ENCODE measurements around the gene GDPD5. TPM values are rescaled to one million over a fixed set of nuclear protein-coding genes. Genes with fewer than 3 reads are reported as not detected.
A peak's percentile ranks its signal among the peaks of the same experiment; 100 is the strongest.

GDPD5 gene, protein sequence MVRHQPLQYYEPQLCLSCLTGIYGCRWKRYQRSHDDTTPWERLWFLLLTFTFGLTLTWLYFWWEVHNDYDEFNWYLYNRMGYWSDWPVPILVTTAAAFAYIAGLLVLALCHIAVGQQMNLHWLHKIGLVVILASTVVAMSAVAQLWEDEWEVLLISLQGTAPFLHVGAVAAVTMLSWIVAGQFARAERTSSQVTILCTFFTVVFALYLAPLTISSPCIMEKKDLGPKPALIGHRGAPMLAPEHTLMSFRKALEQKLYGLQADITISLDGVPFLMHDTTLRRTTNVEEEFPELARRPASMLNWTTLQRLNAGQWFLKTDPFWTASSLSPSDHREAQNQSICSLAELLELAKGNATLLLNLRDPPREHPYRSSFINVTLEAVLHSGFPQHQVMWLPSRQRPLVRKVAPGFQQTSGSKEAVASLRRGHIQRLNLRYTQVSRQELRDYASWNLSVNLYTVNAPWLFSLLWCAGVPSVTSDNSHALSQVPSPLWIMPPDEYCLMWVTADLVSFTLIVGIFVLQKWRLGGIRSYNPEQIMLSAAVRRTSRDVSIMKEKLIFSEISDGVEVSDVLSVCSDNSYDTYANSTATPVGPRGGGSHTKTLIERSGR
- polyA plus RNA-seq (ENCODE audit: insufficient read length), result 28.3 TPM

DNA sequence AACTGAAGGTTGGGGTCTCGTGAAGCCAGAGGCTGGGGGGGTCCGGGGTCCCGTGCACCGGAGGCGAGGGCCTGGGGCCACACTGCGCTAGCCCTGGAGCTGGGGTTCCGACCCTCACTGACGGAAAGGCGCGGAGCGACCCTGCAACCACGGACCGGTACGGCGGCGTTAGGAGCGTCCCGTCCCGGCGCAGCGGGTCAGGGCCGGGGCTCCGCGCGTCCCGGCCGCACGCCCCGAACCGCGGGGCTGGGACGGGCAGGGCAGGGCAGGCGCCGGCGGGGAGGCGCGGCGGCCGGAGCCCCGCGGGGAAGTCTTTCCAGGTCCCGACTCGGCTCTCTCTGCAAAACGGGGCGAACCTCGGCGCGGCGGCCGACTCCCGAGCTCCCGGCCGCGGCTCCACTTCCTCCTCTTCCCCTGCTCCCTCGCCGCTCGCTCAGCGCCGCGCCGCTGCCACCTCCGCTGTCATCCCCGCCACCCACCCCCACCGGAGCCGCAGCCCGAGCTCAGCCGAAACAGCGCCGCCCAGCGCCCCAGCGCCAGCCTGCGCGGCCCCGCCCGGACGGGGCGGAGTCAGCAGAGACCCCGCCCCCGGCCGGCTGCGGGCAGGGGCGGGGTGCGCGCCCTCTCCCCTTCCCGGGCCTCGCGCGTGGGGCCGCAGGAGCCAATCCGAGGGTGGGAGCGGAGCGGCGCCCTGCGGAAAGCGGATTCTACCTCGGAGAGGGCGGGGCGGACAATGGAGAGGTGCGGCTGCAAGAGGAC is at the start of gene GDPD5:
Gene GDPD5, minus strand, starts transcription at position 509 of the 759 bp plus-strand sequence. CDS start 48,206 bp downstream, outside the sequence.
- DNase-seq, result peak; percentile 92

GRCh38 chr11:75574698-75575602 is 49.2 kb upstream of the GDPD5 start:
- DNase-seq, result no peak

GRCh38 chr11:75572744-75573143 is 47.0 kb upstream of the GDPD5 start:
- no peak for DNase-seq

GRCh38 chr11:75571625-75572024 is 45.9 kb upstream of the GDPD5 start:
- DNase-seq, result no peak

DNA sequence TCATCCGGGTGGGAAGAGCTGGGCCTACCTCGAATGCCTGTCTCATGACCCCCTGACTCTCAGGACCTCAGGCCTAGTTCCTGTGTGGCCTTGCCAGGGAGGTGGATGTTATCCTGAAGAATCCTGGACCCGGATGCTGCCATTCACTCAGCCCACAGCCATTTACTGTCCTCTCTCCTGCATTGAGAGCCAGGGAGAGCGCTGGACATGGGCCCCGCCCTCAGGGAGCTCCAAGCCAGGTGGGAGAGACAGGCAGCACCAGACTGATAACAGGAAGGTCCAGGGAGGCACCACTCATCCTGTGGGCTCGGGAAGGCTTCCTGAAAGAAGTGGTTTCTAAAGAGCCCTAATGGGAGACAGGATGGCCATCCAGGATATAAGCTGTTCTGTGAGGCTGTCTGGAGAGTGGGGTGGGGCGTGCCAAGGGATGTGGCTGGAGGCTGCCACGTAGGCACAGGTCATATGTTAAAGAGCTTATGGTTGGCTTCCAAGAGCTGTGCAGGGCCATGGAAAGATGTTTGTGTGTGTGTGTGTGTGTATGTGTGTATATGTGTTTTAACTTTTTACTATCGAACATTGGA is 44.9 kb upstream of the GDPD5 start:
- DNase-seq, result no peak

GRCh38 chr11:75568616-75569219 is 43.0 kb upstream of the GDPD5 start:
- no peak for DNase-seq

DNA sequence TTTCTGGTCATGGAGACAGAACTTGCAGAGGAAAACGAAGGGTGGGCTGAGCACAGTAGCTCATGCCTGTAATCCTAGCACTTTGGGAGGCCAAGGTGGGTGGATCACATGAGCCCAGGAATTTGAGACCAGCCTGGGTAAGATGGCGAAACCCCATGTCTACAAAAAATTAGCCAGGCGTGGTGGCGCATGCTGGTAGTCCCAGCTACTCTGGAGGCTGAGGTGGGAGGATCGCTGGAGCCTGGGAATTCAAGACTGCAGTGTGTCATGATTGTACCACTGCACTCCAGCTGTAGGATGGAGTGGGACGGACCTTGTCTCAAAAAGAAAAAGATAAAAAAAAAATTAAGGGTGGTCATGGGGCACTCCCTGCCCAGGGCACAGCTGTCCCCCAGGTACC is 42.2 kb upstream of the GDPD5 start:
- DNase-seq, result no peak

DNA sequence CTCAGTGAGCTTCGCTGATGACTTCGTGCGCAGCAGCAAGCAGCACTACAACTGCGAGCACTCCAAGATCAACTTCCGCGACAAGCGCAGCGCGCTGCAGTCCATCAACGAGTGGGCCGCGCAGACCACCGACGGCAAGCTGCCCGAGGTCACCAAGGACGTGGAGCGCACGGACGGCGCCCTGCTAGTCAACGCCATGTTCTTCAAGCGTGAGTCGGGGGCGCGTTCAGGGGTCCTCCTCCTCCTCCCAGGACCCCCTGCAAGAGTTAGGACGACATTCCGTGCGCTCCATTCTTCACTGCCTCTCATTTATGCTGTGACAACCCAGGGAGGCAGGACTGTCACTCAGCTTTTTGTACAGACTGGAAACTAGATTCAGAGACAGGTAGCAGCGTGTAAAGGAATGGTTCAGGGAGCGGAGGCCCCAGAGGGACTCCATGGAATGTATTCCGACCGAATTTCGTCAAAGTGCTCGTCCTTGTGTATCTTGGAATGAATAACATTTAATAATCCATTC is 41.1 kb upstream of the GDPD5 start:
- DNase-seq, result no peak

- DNase-seq, result no peak
Observed at GRCh38 chr11:75565916-75566762, 40.4 kb upstream of the GDPD5 start.

- DNase-seq, result no peak
Observed at GRCh38 chr11:75565221-75565814, 39.6 kb upstream of the GDPD5 start.

- DNase-seq, result peak; percentile 77
Observed at GRCh38 chr11:75563978-75564552, 38.3 kb upstream of the GDPD5 start.

DNA sequence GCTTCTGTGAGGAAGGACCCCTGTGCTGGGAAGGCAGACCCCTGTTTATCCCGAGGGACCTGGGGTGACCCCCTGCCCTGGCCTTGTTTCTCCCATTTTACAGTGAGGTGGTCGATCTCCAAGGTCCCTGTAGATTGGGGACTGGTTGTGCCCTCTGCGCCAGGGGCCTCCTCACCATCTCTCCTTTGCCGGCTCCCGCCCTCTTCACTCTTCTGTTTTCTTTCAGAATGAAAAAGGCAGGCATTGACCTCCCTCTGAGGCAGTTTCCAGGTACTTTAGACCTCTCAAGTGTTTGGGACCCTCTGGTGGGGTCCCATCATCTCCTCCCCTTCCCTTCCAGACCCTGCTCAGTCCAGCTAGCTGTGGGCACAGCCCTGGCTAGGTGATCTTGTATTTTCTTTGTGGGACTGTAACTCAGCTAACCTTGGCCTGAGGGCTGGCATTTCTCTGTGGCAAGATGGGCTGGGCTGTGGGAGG is 37.8 kb upstream of the GDPD5 start:
- DNase-seq, result no peak

DNA sequence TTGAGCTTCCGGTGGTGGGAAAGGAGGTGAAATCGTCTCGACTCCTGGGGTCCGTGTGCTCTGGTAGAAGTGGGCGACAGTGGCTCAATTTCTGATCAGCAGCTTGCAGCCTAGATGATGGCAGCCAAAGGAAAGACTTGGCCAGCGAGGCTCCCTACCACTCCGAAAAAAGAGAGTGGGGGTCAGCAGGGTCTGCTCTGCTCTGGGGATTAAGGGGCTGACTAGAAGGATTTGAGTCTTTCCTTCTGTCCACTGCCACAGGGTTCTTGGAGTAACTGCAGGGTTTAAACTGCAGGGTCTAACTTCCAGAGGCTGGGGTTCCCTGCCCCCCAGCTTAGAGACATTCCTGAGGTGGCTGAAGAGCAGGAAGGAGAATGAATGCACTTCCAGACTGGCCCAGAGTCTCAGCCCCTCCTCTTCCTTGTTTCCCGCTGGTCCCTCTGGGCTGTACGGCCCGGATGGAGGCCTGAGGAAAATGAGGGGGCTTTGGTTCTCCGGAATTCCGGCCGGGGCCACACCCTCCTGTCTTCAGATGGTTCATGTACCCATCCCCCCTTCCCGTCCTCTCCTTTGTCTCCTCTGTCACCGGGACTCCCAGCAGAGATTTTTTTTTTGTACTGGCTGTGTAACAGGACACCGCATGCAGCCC is 37.2 kb upstream of the GDPD5 start:
- DNase-seq, result peak; percentile 61

- DNase-seq, result peak; percentile 91
Observed at GRCh38 chr11:75562048-75562835, 36.5 kb upstream of the GDPD5 start, which contains the start of gene SERPINH1. Gene SERPINH1, plus strand, starts transcription at chr11:75562253. Its CDS starts 4,097 bp downstream, at chr11:75566350.

DNA sequence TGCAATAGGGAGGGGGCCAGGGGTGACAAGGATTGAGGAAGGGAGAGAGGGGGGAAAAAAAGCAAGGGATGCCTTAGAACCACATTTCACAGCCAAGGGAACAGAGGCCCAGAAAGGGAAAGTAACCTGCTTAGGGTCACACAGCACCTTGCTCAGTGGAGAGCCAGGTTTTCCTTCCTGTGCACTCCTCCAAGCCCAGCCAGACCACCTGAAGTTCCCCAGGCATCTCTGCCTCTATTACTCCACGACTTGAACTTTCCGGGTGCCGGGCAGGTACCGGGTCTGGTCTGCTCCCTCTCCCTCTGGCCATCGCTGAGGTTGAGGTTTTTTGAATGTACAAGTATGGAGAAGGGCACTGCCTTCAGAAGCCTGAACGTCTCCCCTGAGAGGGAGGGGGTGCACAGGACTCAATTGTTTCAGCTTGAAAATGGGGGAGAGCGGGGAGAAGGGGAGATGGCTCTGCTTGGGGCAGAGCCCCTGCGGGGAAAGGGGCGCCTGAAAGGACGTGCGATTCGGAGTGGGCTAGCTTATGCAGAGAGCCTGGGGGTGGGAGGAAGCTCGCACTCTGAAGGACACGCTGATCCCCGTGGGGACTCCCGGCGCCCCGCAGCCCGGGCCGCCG is 35.8 kb upstream of the GDPD5 start:
- no peak for DNase-seq

DNA sequence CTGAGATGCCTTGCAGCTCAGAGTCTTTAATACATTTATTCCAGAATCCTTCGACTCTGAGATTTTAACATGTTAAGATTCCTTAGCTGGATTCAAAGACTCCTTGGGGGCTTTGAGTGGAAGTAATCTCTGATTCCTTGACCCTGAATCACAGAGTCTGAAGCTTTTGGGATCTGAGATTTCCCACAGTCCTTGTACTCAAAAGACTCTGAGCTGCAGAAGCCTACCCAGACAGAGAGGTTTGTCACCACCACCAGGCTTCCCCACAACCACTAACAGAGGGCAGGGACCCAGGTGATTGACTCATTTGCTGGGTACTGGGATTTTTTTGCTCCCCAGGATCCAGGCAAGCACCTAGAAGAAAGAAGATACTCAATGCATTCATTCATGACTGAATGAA is 34.9 kb upstream of the GDPD5 start:
- no peak for DNase-seq

Data from hindlimb muscle (tissue), 1 donor.